ENCODE results near the gene EGLN1. TPM values are rescaled to one million over a fixed set of nuclear protein-coding genes. Genes with fewer than 3 reads are reported as not detected.

The EGLN1 gene
- total RNA-seq, 1 experiment from 2014 or later, result 11.6 TPM

GRCh38 chr1:231324660-231325059 is 97.4 kb downstream of the EGLN1 start:
- DNase-seq, result no peak
- H3K27me3 ChIP-seq (ENCODE audit: control insufficient read depth, insufficient read depth, low read length), result no peaks in the 10 kb centered on the region
- H3K36me3 ChIP-seq (replicated peaks; ENCODE audit: control insufficient read depth, insufficient read depth, low read length), result no peaks in the 10 kb centered on the region
- H3K4me3 ChIP-seq (ENCODE audit: insufficient read depth, low read depth, low read length), result no peak overlapping the region

DNA sequence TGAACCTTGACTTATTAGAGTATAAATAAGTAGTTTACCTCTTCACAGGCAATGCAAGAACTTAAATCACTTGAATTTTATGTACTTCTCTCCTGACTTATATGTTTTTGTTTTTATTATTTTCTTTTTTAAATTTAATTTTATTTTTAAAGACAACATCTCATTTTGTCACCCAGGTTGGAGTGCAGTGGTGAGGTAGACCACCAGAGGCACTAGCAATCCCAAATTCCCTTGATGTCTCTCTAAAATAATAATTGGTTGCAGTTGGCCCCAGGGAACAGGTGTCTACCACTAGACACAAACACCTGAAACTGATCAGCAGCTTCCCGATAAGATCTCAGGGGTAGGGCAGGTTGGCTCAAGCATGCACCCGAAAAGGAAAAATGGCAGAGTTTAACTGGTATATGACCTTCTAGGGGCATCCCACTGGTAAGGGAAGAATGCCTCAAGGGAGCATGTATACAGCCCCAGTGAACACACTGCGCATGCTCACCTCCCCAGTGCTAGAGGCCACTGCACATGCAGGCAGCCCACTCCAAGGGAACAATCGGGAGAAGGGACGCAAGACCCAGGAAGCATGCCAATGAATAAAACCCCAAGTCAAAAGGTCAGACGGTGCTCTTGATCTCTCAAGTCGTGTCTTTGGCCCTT is 99.1 kb downstream of the EGLN1 start:
- H3K4me3 ChIP-seq (ENCODE audit: insufficient read depth, low read depth, low read length), result no peak overlapping the region
- H3K27me3 ChIP-seq (ENCODE audit: control insufficient read depth, insufficient read depth, low read length), result no peaks in the 10 kb centered on the region
- H3K36me3 ChIP-seq (replicated peaks; ENCODE audit: control insufficient read depth, insufficient read depth, low read length), result no peaks in the 10 kb centered on the region
- DNase-seq, result no peak

DNA sequence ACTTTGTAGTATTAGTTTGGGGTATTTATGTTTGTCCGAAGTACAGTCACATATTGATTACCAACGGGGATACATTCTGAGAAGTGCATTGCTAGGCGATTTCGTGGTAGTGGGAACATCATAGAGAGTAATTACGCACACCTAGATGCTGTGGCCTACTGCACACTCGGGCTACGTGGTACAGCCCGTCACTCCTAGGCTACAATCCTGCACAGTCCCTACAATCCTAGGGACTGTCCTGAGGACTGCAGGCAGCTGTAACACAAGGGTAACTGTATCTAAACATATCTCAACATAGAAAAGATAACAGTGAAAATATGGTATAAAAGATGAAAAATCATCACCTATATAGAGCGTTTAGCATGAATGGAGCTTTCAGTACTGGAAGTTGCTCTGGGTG is 103.0 kb downstream of the EGLN1 start:
- no peak for DNase-seq
- H3K4me3 ChIP-seq (ENCODE audit: insufficient read depth, low read depth, low read length), result no peak overlapping the region
- H3K36me3 ChIP-seq (replicated peaks; ENCODE audit: control insufficient read depth, insufficient read depth, low read length), result no peaks in the 10 kb centered on the region
- H3K27me3 ChIP-seq (ENCODE audit: control insufficient read depth, insufficient read depth, low read length), result no peaks in the 10 kb centered on the region

DNA sequence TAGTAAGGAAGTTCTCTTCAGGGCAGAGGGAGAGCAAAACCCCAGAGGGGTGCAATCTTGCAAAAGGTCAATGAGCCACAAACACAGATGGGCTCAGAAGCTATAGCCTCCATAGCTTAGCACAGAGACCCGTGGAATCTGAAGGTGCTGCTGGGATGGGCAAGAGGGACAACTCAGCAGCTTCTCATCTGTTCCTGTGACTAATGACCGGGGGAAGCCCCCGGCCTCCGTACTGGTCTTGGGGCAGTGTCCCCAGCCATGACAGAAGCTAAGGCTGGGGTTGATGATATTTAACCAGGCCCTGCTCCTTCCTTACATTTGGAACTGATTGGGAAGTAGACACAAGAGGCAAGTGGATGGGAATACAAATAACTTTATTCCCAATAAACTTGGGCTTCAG is 103.5 kb downstream of the EGLN1 start:
- Histone ChIP-seq H3K27me3 (ENCODE audit: control insufficient read depth, insufficient read depth, low read length) (no peaks in the 10 kb centered on the region), H3K4me3 (ENCODE audit: insufficient read depth, low read depth, low read length) (no peak overlapping the region), H3K36me3 (replicated peaks; ENCODE audit: control insufficient read depth, insufficient read depth, low read length) (no peaks in the 10 kb centered on the region)
- no peak for DNase-seq

DNA sequence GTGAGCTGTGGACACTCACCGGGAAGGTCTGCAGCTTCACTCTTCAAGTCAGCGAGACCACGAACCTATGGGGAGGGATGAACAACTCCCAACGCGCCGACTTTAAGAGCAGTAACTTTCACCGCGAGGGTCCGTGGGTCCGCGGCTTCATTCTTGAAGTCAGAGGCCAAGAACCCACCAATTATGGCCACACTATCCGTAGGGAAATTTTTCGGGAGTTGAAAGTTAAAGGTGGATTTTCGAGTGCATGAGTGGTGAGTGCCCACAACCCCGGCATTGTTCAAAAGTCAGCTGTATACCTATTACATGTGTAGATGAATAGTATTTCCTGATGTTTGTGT is 104.1 kb downstream of the EGLN1 start:
- H3K4me3 ChIP-seq (ENCODE audit: insufficient read depth, low read depth, low read length), result no peak overlapping the region
- no peaks in the 10 kb centered on the region for H3K27me3 ChIP-seq (ENCODE audit: control insufficient read depth, insufficient read depth, low read length)
- DNase-seq, result no peak
- no peaks in the 10 kb centered on the region for H3K36me3 ChIP-seq (replicated peaks; ENCODE audit: control insufficient read depth, insufficient read depth, low read length)

GRCh38 chr1:231317306-231318014 is 104.6 kb downstream of the EGLN1 start:
- DNase-seq, result no peak
- Histone ChIP-seq H3K27me3 (ENCODE audit: control insufficient read depth, insufficient read depth, low read length) (no peaks in the 10 kb centered on the region), H3K36me3 (replicated peaks; ENCODE audit: control insufficient read depth, insufficient read depth, low read length) (no peaks in the 10 kb centered on the region), H3K4me3 (ENCODE audit: insufficient read depth, low read depth, low read length) (no peak overlapping the region)

DNA sequence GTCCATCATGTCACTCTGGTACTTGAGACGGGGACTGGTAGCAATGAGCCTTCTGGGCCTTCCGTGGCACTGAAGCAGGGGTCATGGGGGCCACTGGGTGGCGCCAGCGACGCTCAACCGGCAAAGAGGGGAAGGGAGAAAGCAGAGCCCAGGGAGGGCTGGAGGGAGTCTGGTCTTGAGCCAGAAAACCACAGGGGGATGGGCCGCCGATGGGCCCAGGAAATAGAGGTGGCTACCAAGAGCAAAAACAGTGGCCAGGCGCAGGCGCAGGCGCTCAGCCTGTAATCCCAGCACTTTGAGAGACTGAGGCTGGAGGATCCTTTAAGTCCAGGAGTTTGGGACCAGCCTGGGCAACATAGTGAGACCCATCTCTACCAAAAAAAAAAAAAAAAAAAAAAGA is 106.2 kb downstream of the EGLN1 start:
- Histone ChIP-seq H3K4me3 (ENCODE audit: insufficient read depth, low read depth, low read length) (no peak overlapping the region), H3K27me3 (ENCODE audit: control insufficient read depth, insufficient read depth, low read length) (no peaks in the 10 kb centered on the region), H3K36me3 (replicated peaks; ENCODE audit: control insufficient read depth, insufficient read depth, low read length) (no peaks in the 10 kb centered on the region)
- DNase-seq, result peak; percentile 80

Other genes with a start within 250 kb of the EGLN1 start
- 77.6 and 96.4 TPM in 2 replicates for gene GNPAT, start 181.1 kb downstream of the EGLN1 start, total RNA-seq (2014; rRNA removed; shearing (Covaris generic))
- gene EXOC8, start 84.4 kb downstream of the EGLN1 start, total RNA-seq (2014; rRNA removed; shearing (Covaris generic)), result 10.6 and 13.7 TPM in 2 replicates
- 12.2 and 14.9 TPM in 2 replicates for gene SPRTN, start 84.0 kb downstream of the EGLN1 start, total RNA-seq (2014; rRNA removed; shearing (Covaris generic))
- 48.3 and 51.0 TPM in 2 replicates for gene TSNAX, start 106.4 kb upstream of the EGLN1 start, total RNA-seq (2014; rRNA removed; shearing (Covaris generic))
- gene DISC1, start 204.5 kb upstream of the EGLN1 start, total RNA-seq (2014; rRNA removed; shearing (Covaris generic)), result 5.6 and 6.3 TPM in 2 replicates

All from H7 (cell line).